ENCODE measurements around the gene PRDM16.
"Not testable (repeated sequence)": the region's sequence is repeated elsewhere in the genome, so short reads cannot be mapped to it uniquely, and the experiment has no call there.

The PRDM16 gene

GRCh38 chr1:3282656-3283430 is 213.8 kb downstream of the PRDM16 start:
- no peak overlapping the region for H3K27ac ChIP-seq
- H3K36me3 ChIP-seq: no peaks in the 10 kb centered on the region
- TF ChIP-seq, protein P1, sequence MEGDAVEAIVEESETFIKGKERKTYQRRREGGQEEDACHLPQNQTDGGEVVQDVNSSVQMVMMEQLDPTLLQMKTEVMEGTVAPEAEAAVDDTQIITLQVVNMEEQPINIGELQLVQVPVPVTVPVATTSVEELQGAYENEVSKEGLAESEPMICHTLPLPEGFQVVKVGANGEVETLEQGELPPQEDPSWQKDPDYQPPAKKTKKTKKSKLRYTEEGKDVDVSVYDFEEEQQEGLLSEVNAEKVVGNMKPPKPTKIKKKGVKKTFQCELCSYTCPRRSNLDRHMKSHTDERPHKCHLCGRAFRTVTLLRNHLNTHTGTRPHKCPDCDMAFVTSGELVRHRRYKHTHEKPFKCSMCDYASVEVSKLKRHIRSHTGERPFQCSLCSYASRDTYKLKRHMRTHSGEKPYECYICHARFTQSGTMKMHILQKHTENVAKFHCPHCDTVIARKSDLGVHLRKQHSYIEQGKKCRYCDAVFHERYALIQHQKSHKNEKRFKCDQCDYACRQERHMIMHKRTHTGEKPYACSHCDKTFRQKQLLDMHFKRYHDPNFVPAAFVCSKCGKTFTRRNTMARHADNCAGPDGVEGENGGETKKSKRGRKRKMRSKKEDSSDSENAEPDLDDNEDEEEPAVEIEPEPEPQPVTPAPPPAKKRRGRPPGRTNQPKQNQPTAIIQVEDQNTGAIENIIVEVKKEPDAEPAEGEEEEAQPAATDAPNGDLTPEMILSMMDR (IDR thresholded peaks at IDR 0.05; ENCODE audit: low read depth, low read length): no peak
- DNase-seq: no peak
- H3K9me3 ChIP-seq (ENCODE audit: severe bottlenecking): no peaks in the 10 kb centered on the region
- no peaks in the 10 kb centered on the region for H3K27me3 ChIP-seq (ENCODE audit: insufficient read depth, low read depth, severe bottlenecking)
- H3K4me3 ChIP-seq (ENCODE audit: low read depth, low read length): no peak overlapping the region

- TF ChIP-seq, protein P1 (IDR thresholded peaks at IDR 0.05; ENCODE audit: low read depth, low read length): peak; percentile 85
- peak; percentile 69 for DNase-seq
- no peak overlapping the region for H3K4me3 ChIP-seq (ENCODE audit: low read depth, low read length)
- no peak overlapping the region for H3K27ac ChIP-seq
- no peaks in the 10 kb centered on the region for H3K9me3 ChIP-seq (ENCODE audit: severe bottlenecking)
- H3K36me3 ChIP-seq: no peaks in the 10 kb centered on the region
- H3K27me3 ChIP-seq (ENCODE audit: insufficient read depth, low read depth, severe bottlenecking): no peaks in the 10 kb centered on the region
These were observed 214.8 kb downstream of the PRDM16 start for GRCh38 chr1:3283849-3284248.

- no peak for DNase-seq
- no peak overlapping the region for H3K4me3 ChIP-seq (ENCODE audit: low read depth, low read length)
- H3K27me3 ChIP-seq (ENCODE audit: insufficient read depth, low read depth, severe bottlenecking): no peaks in the 10 kb centered on the region
- no peaks in the 10 kb centered on the region for H3K9me3 ChIP-seq (ENCODE audit: severe bottlenecking)
- no peak overlapping the region for H3K27ac ChIP-seq
- H3K36me3 ChIP-seq: no peaks in the 10 kb centered on the region
- TF ChIP-seq, protein P1 (IDR thresholded peaks at IDR 0.05; ENCODE audit: low read depth, low read length): no peak
These were observed 215.7 kb downstream of the PRDM16 start for GRCh38 chr1:3284691-3285090.

GRCh38 chr1:3285106-3285740 is 216.2 kb downstream of the PRDM16 start:
- Histone ChIP-seq H3K27me3 (ENCODE audit: insufficient read depth, low read depth, severe bottlenecking) (no peaks in the 10 kb centered on the region), H3K9me3 (ENCODE audit: severe bottlenecking) (no peaks in the 10 kb centered on the region), H3K36me3 (no peaks in the 10 kb centered on the region), H3K27ac (no peak overlapping the region), H3K4me3 (ENCODE audit: low read depth, low read length) (no peak overlapping the region)
- DNase-seq: no peak
- TF ChIP-seq, protein P1 (IDR thresholded peaks at IDR 0.05; ENCODE audit: low read depth, low read length): no peak

DNA sequence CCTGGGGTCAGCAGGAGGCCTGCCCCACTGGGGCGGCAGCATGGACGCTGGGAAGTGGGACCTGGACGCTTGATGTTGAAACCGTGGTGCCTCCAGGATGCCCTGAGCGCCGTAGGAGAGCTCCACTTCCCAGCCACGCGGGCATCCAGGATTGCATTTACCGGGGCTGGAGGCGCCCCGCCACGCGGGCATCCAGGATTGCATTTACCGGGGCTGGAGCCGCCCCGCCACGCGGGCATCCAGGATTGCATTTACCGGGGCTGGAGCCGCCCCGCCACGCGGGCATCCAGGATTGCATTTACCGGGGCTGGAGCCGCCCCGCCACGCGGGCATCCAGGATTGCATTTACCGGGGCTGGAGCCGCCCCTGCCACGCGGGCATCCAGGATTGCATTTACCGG is 218.1 kb downstream of the PRDM16 start:
- H3K36me3 ChIP-seq; H3K9me3 ChIP-seq (ENCODE audit: severe bottlenecking); H3K27me3 ChIP-seq (ENCODE audit: insufficient read depth, low read depth, severe bottlenecking); DNase-seq; H3K27ac ChIP-seq; H3K4me3 ChIP-seq (ENCODE audit: low read depth, low read length): not testable (repeated sequence)

DNA sequence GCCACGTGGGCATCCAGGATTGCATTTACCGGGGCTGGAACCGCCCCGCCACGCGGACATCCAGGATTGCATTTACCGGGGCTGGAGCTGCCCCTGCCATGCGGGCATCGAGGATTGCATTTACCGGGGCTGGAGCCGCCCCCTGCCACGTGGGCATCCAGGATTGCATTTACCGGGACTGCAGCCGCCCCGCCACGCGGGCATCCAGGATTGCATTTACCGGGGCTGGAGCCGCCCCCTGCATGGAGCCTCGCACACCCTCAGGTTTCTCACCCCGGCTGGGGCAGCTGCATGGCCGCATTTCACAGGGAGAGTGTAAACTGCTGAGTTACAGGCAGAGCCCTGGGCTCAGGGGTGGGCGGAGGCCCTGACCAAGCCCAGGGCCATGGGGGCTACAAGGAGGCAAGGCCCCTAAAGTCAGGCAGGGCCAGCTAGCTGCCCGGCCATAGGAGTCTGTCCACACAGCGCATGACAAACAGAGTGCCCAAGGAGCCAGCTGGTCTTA is 218.7 kb downstream of the PRDM16 start:
- no peaks in the 10 kb centered on the region for H3K27me3 ChIP-seq (ENCODE audit: insufficient read depth, low read depth, severe bottlenecking)
- no peak overlapping the region for H3K4me3 ChIP-seq (ENCODE audit: low read depth, low read length)
- H3K27ac ChIP-seq: no peak overlapping the region
- no peak for DNase-seq
- H3K9me3 ChIP-seq (ENCODE audit: severe bottlenecking): no peaks in the 10 kb centered on the region
- TF ChIP-seq, protein P1 (IDR thresholded peaks at IDR 0.05; ENCODE audit: low read depth, low read length): no peak
- no peaks in the 10 kb centered on the region for H3K36me3 ChIP-seq

Measured in WERI-Rb-1 (cell line).